H7 (cell line): Measurements from ENCODE around the gene ANKS6. TPM values are rescaled to one million over a fixed set of nuclear protein-coding genes. Genes with fewer than 3 reads are reported as not detected.
A peak's percentile ranks its signal among the peaks of the same experiment; 100 is the strongest.

Experiments used
- DNase-seq: peaks from one replicate; pipeline ENCODE4 v3.0.0; 2012
- H3K27me3 ChIP-seq: 2 replicates; pipeline ENCODE4 v1.6.0; 2011; ENCODE audit warnings: mild to moderate bottlenecking, low read length; ENCODE audit not compliant: control insufficient read depth, insufficient read depth
- H3K36me3 ChIP-seq: replicated peaks from 2 replicates; pipeline ENCODE4 v1.5.1; 2011; ENCODE audit warnings: low read length; ENCODE audit not compliant: control insufficient read depth, insufficient read depth
- H3K4me3 ChIP-seq: 2 replicates; pipeline ENCODE4 v1.5.1; 2011; ENCODE audit warnings: low read depth, mild to moderate bottlenecking, control low read depth, low read length, moderate library complexity; ENCODE audit not compliant: insufficient read depth
- total RNA-seq: library from RNA; depleted of rRNA; stranded (reverse); fragments of >200 nt; shearing (Covaris generic); gene quantifications from 2 replicates; pipeline ENCODE4 v1.2.3, GENCODE V29; 2014

The ANKS6 gene
- total RNA-seq, 1 experiment from 2014 or later, result 51.0 TPM

- H3K36me3 ChIP-seq, result no peaks in the 10 kb centered on the region
- peaks cover 3% of the 10 kb centered on the region; the same call in 1 of the 2 replicates for H3K27me3 ChIP-seq
- H3K4me3 ChIP-seq, result no peak overlapping the region
- DNase-seq, result no peak
These were observed 67.9 kb downstream of the ANKS6 start for GRCh38 chr9:98728500-98728899.

GRCh38 chr9:98727428-98727827, 68.9 kb downstream of the ANKS6 start:
- Histone ChIP-seq H3K36me3 (no peaks in the 10 kb centered on the region), H3K27me3 (peaks cover 3% of the 10 kb centered on the region; the same call in 1 of the 2 replicates), H3K4me3 (no peak overlapping the region)
- no peak for DNase-seq

DNA sequence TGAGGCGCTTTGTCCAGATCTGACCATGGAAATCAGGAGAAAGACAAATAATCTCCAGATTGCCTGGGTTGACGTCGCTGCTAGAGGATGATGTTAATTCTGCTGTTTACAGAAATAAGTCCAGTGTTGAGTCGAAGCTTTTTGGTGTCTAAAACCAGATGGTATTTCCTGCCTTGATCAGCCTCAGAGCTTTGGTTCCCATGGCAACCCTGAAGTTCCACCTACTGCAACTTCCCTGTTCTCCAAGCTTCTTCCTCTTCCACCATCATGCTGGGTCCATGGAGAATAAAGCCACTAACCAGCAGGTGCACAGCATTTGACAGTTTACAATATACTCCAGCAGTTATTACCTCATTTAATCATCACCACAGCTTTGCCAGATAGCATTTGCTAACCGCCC, 69.6 kb downstream of the ANKS6 start:
- DNase-seq, result no peak
- no peaks in the 10 kb centered on the region for H3K36me3 ChIP-seq
- H3K27me3 ChIP-seq, result peaks cover 3% of the 10 kb centered on the region; the same call in 1 of the 2 replicates
- H3K4me3 ChIP-seq, result no peak overlapping the region

- Histone ChIP-seq H3K4me3 (no peak overlapping the region), H3K27me3 (peaks cover 3% of the 10 kb centered on the region; the same call in 1 of the 2 replicates), H3K36me3 (no peaks in the 10 kb centered on the region)
- no peak for DNase-seq
These were observed 71.4 kb downstream of the ANKS6 start for GRCh38 chr9:98724810-98725530.

DNA sequence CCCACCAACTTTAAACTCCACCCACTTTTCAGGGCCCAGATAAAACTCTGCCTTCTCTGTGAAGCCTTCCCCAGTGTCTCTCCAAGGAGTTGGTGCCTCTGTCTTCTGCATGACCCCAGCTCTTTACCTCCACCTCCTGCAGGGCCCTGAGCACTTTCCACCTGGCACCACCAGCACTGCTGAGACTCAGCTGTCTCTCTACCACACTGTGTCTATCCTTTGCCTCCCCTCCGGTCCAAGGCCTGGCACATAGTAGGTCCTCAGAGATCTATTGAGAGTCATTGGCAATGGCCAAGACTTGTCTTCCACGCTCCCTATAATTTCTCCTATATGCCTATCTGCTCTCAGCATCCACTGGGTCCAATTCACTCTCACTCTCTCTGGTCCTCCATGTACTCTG, 74.7 kb downstream of the ANKS6 start:
- Histone ChIP-seq H3K27me3 (peaks cover 3% of the 10 kb centered on the region; the same call in 1 of the 2 replicates), H3K36me3 (no peaks in the 10 kb centered on the region), H3K4me3 (no peak overlapping the region)
- DNase-seq, result no peak

- DNase-seq, result no peak
- Histone ChIP-seq H3K27me3 (no peaks in the 10 kb centered on the region; the same call in 1 of the 2 replicates), H3K36me3 (no peaks in the 10 kb centered on the region), H3K4me3 (no peak overlapping the region)
These were observed 76.0 kb downstream of the ANKS6 start for GRCh38 chr9:98720402-98720801.

GRCh38 chr9:98719055-98719454, 77.3 kb downstream of the ANKS6 start:
- no peaks in the 10 kb centered on the region for H3K27me3 ChIP-seq

GRCh38 chr9:98714833-98715232, 81.5 kb downstream of the ANKS6 start:
- H3K36me3 ChIP-seq, result no peaks in the 10 kb centered on the region
- H3K27me3 ChIP-seq, result peaks cover 15% of the 10 kb centered on the region
- no peak overlapping the region for H3K4me3 ChIP-seq
- DNase-seq, result no peak

More at GRCh38 chr9:98719055-98719454, 77.3 kb downstream of the ANKS6 start:
- no peaks in the 10 kb centered on the region for H3K36me3 ChIP-seq
- H3K4me3 ChIP-seq, result no peak overlapping the region
- no peak for DNase-seq

GRCh38 chr9:98712987-98713386, 83.4 kb downstream of the ANKS6 start:
- H3K36me3 ChIP-seq, result no peaks in the 10 kb centered on the region
- DNase-seq, result no peak
- H3K27me3 ChIP-seq, result peaks cover 31% of the 10 kb centered on the region
- H3K4me3 ChIP-seq, result no peak overlapping the region

- no peak for DNase-seq
- peaks cover 51% of the 10 kb centered on the region for H3K27me3 ChIP-seq
- no peak overlapping the region for H3K4me3 ChIP-seq
- no peaks in the 10 kb centered on the region for H3K36me3 ChIP-seq
These were observed 86.1 kb downstream of the ANKS6 start for GRCh38 chr9:98709968-98710965.

- peak; percentile 88 for DNase-seq
- Histone ChIP-seq H3K27me3 (peaks cover 51% of the 10 kb centered on the region), H3K4me3 (peak within 1 kb of the TSS; percentile 36), H3K36me3 (no peaks in the 10 kb centered on the region)
These were observed 87.1 kb downstream of the ANKS6 start, which contains the start of gene GABBR2 for GRCh38 chr9:98708933-98709911. Gene GABBR2, minus strand, starts transcription at chr9:98708935. Its CDS starts 198 bp downstream, at chr9:98708737.

DNA sequence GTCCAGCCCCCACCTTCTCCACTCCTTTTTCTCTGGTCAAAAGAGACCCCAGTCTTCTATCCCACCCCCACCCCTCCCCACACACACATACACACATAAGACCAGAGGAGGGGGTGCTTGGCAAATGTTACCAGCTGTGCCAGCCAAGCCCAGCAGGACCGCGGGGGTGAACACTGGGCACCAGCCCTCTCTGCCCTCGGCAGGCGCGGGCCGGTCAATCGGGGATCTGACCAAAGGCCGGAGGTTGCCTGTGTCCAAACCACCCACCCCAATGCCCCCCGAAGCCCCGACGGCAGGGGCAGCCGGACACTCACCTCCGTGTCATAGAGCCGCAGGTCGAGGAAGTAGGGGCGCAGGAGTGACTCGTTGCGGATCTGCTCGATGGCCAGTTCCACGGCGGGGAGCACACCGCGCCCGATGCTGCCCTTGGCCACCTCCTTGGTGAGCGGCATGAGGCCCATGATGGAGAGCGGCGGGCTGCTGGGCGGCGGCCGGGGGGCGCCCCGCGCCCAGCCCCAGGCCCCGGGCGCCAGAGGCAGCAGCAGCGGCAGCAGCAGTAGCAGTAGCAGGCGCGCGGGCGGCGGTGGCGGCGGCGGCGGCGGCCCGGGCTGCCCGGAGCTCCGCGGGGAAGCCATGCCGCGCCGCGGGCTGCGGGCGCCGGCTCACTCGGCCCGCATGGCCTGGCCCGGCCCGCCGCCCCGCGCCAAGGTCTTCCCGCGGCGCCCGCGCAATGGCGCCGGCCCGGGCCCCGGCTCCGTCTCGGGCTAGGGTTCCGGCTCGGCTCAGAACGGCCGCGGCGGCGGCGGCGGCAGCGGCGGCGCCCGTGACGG, 88.0 kb downstream of the ANKS6 start:
- H3K27me3 ChIP-seq, result peaks cover 51% of the 10 kb centered on the region
- no peaks in the 10 kb centered on the region for H3K36me3 ChIP-seq
- no peak for DNase-seq
- H3K4me3 ChIP-seq, result peak overlapping the region; percentile 36
